H9 (cell line): Measurements from ENCODE around the gene PLCL1. TPM values are rescaled to one million over a fixed set of nuclear protein-coding genes. Genes with fewer than 3 reads are reported as not detected.

ENCODE experiments used
- DNase-seq: peaks from one replicate; pipeline ENCODE4 v3.0.0-alpha.2; 2017
- H2AFZ ChIP-seq: one replicate; pipeline ENCODE4 v1.6.1; 2013; ENCODE audit warnings: mild to moderate bottlenecking, low read length, control low read depth, moderate library complexity
- H2AK5ac ChIP-seq: 2 replicates; pipeline ENCODE4 v1.6.1; 2013; ENCODE audit warnings: low read length, control low read depth, mixed read lengths; ENCODE audit not compliant: insufficient read length
- H2BK120ac ChIP-seq: one replicate; pipeline ENCODE4 v1.6.1; 2013; ENCODE audit warnings: low read depth, mild to moderate bottlenecking, low read length, control low read depth, inconsistent platforms; ENCODE audit not compliant: poor library complexity, severe bottlenecking
- H2BK12ac ChIP-seq: 2 replicates; pipeline ENCODE4 v1.6.1; 2013; ENCODE audit warnings: low read length, control low read depth, mixed read lengths, low read depth; ENCODE audit not compliant: insufficient read length
- H2BK15ac ChIP-seq: 2 replicates; pipeline ENCODE4 v1.6.1; 2013; ENCODE audit warnings: low read depth, low read length, control low read depth
- H2BK20ac ChIP-seq: one replicate; pipeline ENCODE4 v1.6.1; 2013; ENCODE audit warnings: low read depth, mild to moderate bottlenecking, low read length, control low read depth, inconsistent platforms; ENCODE audit not compliant: poor library complexity, severe bottlenecking
- H2BK5ac ChIP-seq: 2 replicates; pipeline ENCODE4 v1.6.1; 2013; ENCODE audit warnings: low read length, control low read depth, mixed read lengths; ENCODE audit not compliant: insufficient read length
- H3K14ac ChIP-seq: 2 replicates; pipeline ENCODE4 v1.6.1; 2013; ENCODE audit warnings: low read length, control low read depth; ENCODE audit not compliant: insufficient read depth
- H3K18ac ChIP-seq: 2 replicates; pipeline ENCODE4 v1.6.1; 2013; ENCODE audit warnings: low read depth, mild to moderate bottlenecking, mixed read lengths, low read length, control low read depth; ENCODE audit not compliant: insufficient read length
- H3K23ac ChIP-seq: 2 replicates; pipeline ENCODE4 v1.6.1; 2013; ENCODE audit warnings: low read length, control low read depth, mixed read lengths, low read depth; ENCODE audit not compliant: insufficient read length
- H3K23me2 ChIP-seq: 2 replicates; pipeline ENCODE4 v1.6.1; 2013; ENCODE audit warnings: low read depth, mild to moderate bottlenecking, mixed read lengths, low read length, control low read depth; ENCODE audit not compliant: insufficient read length, poor library complexity, severe bottlenecking
- H3K27ac ChIP-seq: 2 replicates; pipeline ENCODE4 v1.5.1; 2013; ENCODE audit warnings: low read length, control low read depth, mixed read lengths, low read depth; ENCODE audit not compliant: insufficient read length
- H3K27me3 ChIP-seq: 2 replicates; pipeline ENCODE4 v1.6.1; 2013; ENCODE audit warnings: low read length, control low read depth, inconsistent platforms; ENCODE audit not compliant: insufficient read depth
- H3K4ac ChIP-seq: 2 replicates; pipeline ENCODE4 v1.6.1; 2013; ENCODE audit warnings: low read depth, mild to moderate bottlenecking, control low read depth, inconsistent platforms, low read length, moderate library complexity
- H3K4me1 ChIP-seq: 2 replicates; pipeline ENCODE4 v1.6.1; 2013; ENCODE audit warnings: low read length, control low read depth, inconsistent platforms; ENCODE audit not compliant: insufficient read depth
- H3K4me2 ChIP-seq: 2 replicates; pipeline ENCODE4 v1.6.1; 2013; ENCODE audit warnings: low read length, control low read depth, mixed read lengths; ENCODE audit not compliant: insufficient read length, insufficient read depth
- H3K56ac ChIP-seq: 2 replicates; pipeline ENCODE4 v1.6.1; 2013; ENCODE audit warnings: low read depth, mild to moderate bottlenecking, mixed read lengths, low read length, control low read depth; ENCODE audit not compliant: insufficient read length
- H3K79me1 ChIP-seq: 2 replicates; pipeline ENCODE4 v1.6.1; 2013; ENCODE audit warnings: low read depth, mild to moderate bottlenecking, moderate library complexity, low read length, control low read depth, inconsistent platforms; ENCODE audit not compliant: insufficient read depth, poor library complexity, severe bottlenecking
- H3K79me2 ChIP-seq: 2 replicates; pipeline ENCODE4 v1.6.1; 2013; ENCODE audit warnings: low read length, control low read depth, inconsistent platforms; ENCODE audit not compliant: insufficient read depth
- H3K9ac ChIP-seq: 2 replicates; pipeline ENCODE4 v1.6.1; 2013; ENCODE audit warnings: low read length, control low read depth, mixed read lengths; ENCODE audit not compliant: insufficient read length; ENCODE audit errors: extremely low read depth
- H3K9me3 ChIP-seq: one replicate; pipeline ENCODE4 v1.6.1; 2013; ENCODE audit warnings: low read depth, low read length, inconsistent platforms; ENCODE audit not compliant: control insufficient read depth
- H3T11ph ChIP-seq: one replicate; pipeline ENCODE4 v1.6.1; 2013; ENCODE audit warnings: mild to moderate bottlenecking, low read length, control low read depth, inconsistent platforms
- H4K20me1 ChIP-seq: one replicate; pipeline ENCODE4 v1.6.1; 2013; ENCODE audit not compliant: control insufficient read depth, insufficient read length, insufficient read depth
- H4K5ac ChIP-seq: 2 replicates; pipeline ENCODE4 v1.6.1; 2013; ENCODE audit warnings: low read depth, mild to moderate bottlenecking, mixed read lengths, low read length, control low read depth; ENCODE audit not compliant: insufficient read length
- H4K8ac ChIP-seq: replicated peaks from 2 replicates; pipeline ENCODE4 v1.6.1; 2013; ENCODE audit warnings: low read length, control low read depth, mixed read lengths, low read depth; ENCODE audit not compliant: insufficient read length
- H4K91ac ChIP-seq: 2 replicates; pipeline ENCODE4 v1.6.1; 2013; ENCODE audit warnings: low read depth, mild to moderate bottlenecking, moderate library complexity, mixed read lengths, low read length, control low read depth; ENCODE audit not compliant: insufficient read length
- H3K27ac Mint-ChIP-seq, 3 experiments: 2 replicates in 2 of 3; 3 replicates in 1 of 3; pipeline ENCODE4 v1.8.0; 2020 to 2021; ENCODE audit warnings: mixed read lengths in 3 of 3, mild to moderate bottlenecking in 1 of 3, moderate library complexity in 1 of 3
- H3K27me3 Mint-ChIP-seq: 2 replicates; pipeline ENCODE4 v1.8.0; 2021; ENCODE audit warnings: low read depth, mild to moderate bottlenecking, moderate library complexity, mixed read lengths
- H3K36me3 Mint-ChIP-seq, 3 experiments: 2 replicates in 2 of 3; 3 replicates in 1 of 3; pipeline ENCODE4 v1.8.0; 2020 to 2021; ENCODE audit warnings: low read depth in 3 of 3, mixed read lengths in 3 of 3; ENCODE audit not compliant: insufficient read depth in 1 of 3
- H3K4me1 Mint-ChIP-seq, 2 experiments: 2 replicates each; pipeline ENCODE4 v1.8.0; 2020; ENCODE audit warnings: mixed read lengths in 2 of 2
- H3K4me3 Mint-ChIP-seq, 2 experiments: 2 replicates in 1 of 2; 3 replicates in 1 of 2; pipeline ENCODE4 v1.8.0; 2020 to 2021; ENCODE audit warnings: mild to moderate bottlenecking in 2 of 2, mixed read lengths in 2 of 2, moderate library complexity in 1 of 2
- H3K9me3 Mint-ChIP-seq, 2 experiments: 2 replicates in 1 of 2; 3 replicates in 1 of 2; pipeline ENCODE4 v1.8.0; 2020; ENCODE audit warnings: mild to moderate bottlenecking in 2 of 2, mixed read lengths in 2 of 2, moderate library complexity in 1 of 2
- WGBS: extraction: QIAGEN DNeasy Blood & Tissue Kit; methylation state at CpG from one replicate; pipeline ENCODE4 v1.1.7; 2013; ENCODE audit warnings: missing lambda C conversion rate, low lambda C conversion rate, mixed read lengths; ENCODE audit not compliant: insufficient read length; ENCODE audit errors: extremely low coverage; 5-methylcytosine and 5-hydroxymethylcytosine counted together
- total RNA-seq: library from RNA; stranded (reverse); gene quantifications from 2 replicates; pipeline ENCODE4 v1.2.1, GENCODE V29; 2021
- TF ChIP-seq, protein P1 (sequence below): fragments of 200-600 bp; sonication (generic); conservative IDR thresholded peaks from 3 replicates; pipeline ENCODE4 v1.8.0; 2021; ENCODE audit warnings: antibody characterized with exemption, mild to moderate bottlenecking

Gene PLCL1
- total RNA-seq, 1 experiment from 2014 or later: 0.04 TPM

DNA sequence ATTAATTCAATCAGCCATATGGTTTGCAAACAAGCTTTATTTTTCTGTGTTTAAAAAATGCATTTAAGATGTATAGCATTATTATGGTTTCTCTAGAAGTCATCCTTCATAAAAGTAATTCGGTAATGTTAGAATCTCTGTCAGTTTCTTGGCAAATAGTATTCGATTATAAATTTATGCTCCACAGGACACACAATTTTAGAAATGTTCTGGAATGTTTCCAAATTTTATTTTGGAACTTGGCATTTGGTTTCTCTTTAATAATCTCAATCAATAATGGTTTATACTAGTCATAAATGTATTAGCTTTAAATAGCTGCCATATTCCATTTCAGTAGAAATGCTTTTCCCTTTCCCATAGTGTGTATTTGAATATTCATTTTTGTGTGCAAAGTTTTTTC is 156.4 kb downstream of the PLCL1 start:
- no CpG with 5 or more reads among the region's 2 CpGs for WGBS
- Histone ChIP-seq H4K91ac (no peak overlapping the region), H3K79me2 (no peaks in the 10 kb centered on the region), H3K18ac (no peak overlapping the region), H3K4ac (no peak overlapping the region), H2BK20ac (no peak overlapping the region), H2AFZ (no peak overlapping the region), H3K4me1 (no peaks in the 10 kb centered on the region), H2BK15ac (no peak overlapping the region), H3K4me2 (no peak overlapping the region), H3K14ac (no peak overlapping the region), H4K5ac (no peak overlapping the region), H3K27ac (no peak overlapping the region), H3K79me1 (no peaks in the 10 kb centered on the region), H2BK5ac (no peak overlapping the region), H3K9ac (no peak overlapping the region), H3K9me3 (no peaks in the 10 kb centered on the region), H2BK12ac (no peak overlapping the region), H3K27me3 (no peaks in the 10 kb centered on the region), H4K8ac (no peak overlapping the region), H4K20me1 (no peaks in the 10 kb centered on the region), H3K23me2 (no peaks in the 10 kb centered on the region), H2AK5ac (no peak overlapping the region), H3K56ac (no peak overlapping the region), H3T11ph (no peak overlapping the region), H2BK120ac (no peak overlapping the region), H3K23ac (no peak overlapping the region)
- TF ChIP-seq, protein P1, sequence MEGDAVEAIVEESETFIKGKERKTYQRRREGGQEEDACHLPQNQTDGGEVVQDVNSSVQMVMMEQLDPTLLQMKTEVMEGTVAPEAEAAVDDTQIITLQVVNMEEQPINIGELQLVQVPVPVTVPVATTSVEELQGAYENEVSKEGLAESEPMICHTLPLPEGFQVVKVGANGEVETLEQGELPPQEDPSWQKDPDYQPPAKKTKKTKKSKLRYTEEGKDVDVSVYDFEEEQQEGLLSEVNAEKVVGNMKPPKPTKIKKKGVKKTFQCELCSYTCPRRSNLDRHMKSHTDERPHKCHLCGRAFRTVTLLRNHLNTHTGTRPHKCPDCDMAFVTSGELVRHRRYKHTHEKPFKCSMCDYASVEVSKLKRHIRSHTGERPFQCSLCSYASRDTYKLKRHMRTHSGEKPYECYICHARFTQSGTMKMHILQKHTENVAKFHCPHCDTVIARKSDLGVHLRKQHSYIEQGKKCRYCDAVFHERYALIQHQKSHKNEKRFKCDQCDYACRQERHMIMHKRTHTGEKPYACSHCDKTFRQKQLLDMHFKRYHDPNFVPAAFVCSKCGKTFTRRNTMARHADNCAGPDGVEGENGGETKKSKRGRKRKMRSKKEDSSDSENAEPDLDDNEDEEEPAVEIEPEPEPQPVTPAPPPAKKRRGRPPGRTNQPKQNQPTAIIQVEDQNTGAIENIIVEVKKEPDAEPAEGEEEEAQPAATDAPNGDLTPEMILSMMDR: no peak
- no peaks in the 10 kb centered on the region for H3K36me3 Mint-ChIP-seq
- no peak for DNase-seq
- H3K4me1 Mint-ChIP-seq: no peaks in the 10 kb centered on the region
- H3K9me3 Mint-ChIP-seq: peaks cover 7 to 8% of the 10 kb centered on the region in 2 experiments; a peak in 3 of 5 replicates
- H3K4me3 Mint-ChIP-seq: no peak overlapping the region
- H3K27ac Mint-ChIP-seq: no peak overlapping the region
- no peaks in the 10 kb centered on the region for H3K27me3 Mint-ChIP-seq
